Measurements from ENCODE around the gene GLT6D1. TPM values are rescaled to one million over a fixed set of nuclear protein-coding genes. Genes with fewer than 3 reads are reported as not detected.

Gene GLT6D1
- total RNA-seq, 2 donors from 2014 or later: not detected

GRCh38 chr9:135618866-135619598 is 20.3 kb downstream of the GLT6D1 start:
- DNase-seq (ENCODE audit: low spot score): peak; percentile 50
- TF ChIP-seq CTCF (IDR thresholded peaks at IDR 0.05): no peak
- peaks cover 0 to 4% of the 10 kb centered on the region in 2 donors for H3K27me3 ChIP-seq

GRCh38 chr9:135617991-135618411 is 21.3 kb downstream of the GLT6D1 start:
- Histone ChIP-seq H3K27ac (no peak overlapping the region), H3K4me3 (no peak overlapping the region), H3K9me3 (no peaks in the 10 kb centered on the region), H3K4me1 (no peaks in the 10 kb centered on the region), H3K27me3 (peaks cover 0 to 4% of the 10 kb centered on the region in 2 donors), H3K36me3 (no peaks in the 10 kb centered on the region)
- TF ChIP-seq CTCF (IDR thresholded peaks at IDR 0.05): no peak
- peak; percentile 18 for DNase-seq (ENCODE audit: low spot score)

More at GRCh38 chr9:135618866-135619598, 20.3 kb downstream of the GLT6D1 start:
- no peaks in the 10 kb centered on the region for H3K4me1 ChIP-seq
- no peak overlapping the region for H3K4me3 ChIP-seq
- no peaks in the 10 kb centered on the region for H3K9me3 ChIP-seq
- no peak overlapping the region for H3K27ac ChIP-seq
- no peaks in the 10 kb centered on the region for H3K36me3 ChIP-seq

- H3K27me3 ChIP-seq: peaks cover 0 to 4% of the 10 kb centered on the region in 2 donors
- H3K36me3 ChIP-seq: no peaks in the 10 kb centered on the region
- H3K9me3 ChIP-seq: no peaks in the 10 kb centered on the region
- no peaks in the 10 kb centered on the region for H3K4me1 ChIP-seq
- TF ChIP-seq CTCF (IDR thresholded peaks at IDR 0.05): no peak
- no peak overlapping the region for H3K4me3 ChIP-seq
- DNase-seq (ENCODE audit: low spot score): peak; percentile 13
- H3K27ac ChIP-seq: no peak overlapping the region
Observed at GRCh38 chr9:135617538-135617900, 21.8 kb downstream of the GLT6D1 start.

GRCh38 chr9:135616619-135617537 is 22.5 kb downstream of the GLT6D1 start:
- Histone ChIP-seq H3K4me1 (no peaks in the 10 kb centered on the region), H3K9me3 (no peaks in the 10 kb centered on the region), H3K27ac (no peak overlapping the region), H3K27me3 (peaks cover 0 to 4% of the 10 kb centered on the region in 2 donors), H3K36me3 (no peaks in the 10 kb centered on the region), H3K4me3 (no peak overlapping the region)
- no peak for TF ChIP-seq CTCF (IDR thresholded peaks at IDR 0.05)
- peak; percentile 30 for DNase-seq (ENCODE audit: low spot score)

GRCh38 chr9:135615666-135616618 is 23.4 kb downstream of the GLT6D1 start:
- Histone ChIP-seq H3K27ac (no peak overlapping the region), H3K9me3 (no peaks in the 10 kb centered on the region), H3K4me1 (no peaks in the 10 kb centered on the region), H3K27me3 (peaks cover 0 to 4% of the 10 kb centered on the region in 2 donors), H3K4me3 (no peak overlapping the region), H3K36me3 (no peaks in the 10 kb centered on the region)
- no peak for TF ChIP-seq CTCF (IDR thresholded peaks at IDR 0.05)
- DNase-seq (ENCODE audit: low spot score): peak; percentile 23
